PFSK-1 (cell line): Measurements from ENCODE around the gene ACADS.

Experiments
- POLR2AphosphoS5 ChIP-seq: IDR thresholded peaks from 2 replicates; pipeline ENCODE4 v1.6.1; 2012; ENCODE audit warnings: low read depth, mild to moderate bottlenecking, control low read depth, low read length, moderate library complexity
- TAF1 ChIP-seq: IDR thresholded peaks from 2 replicates; pipeline ENCODE4 v1.6.1; 2012; ENCODE audit warnings: low read length, control low read depth, borderline replicate concordance; ENCODE audit not compliant: insufficient read depth

DNA sequence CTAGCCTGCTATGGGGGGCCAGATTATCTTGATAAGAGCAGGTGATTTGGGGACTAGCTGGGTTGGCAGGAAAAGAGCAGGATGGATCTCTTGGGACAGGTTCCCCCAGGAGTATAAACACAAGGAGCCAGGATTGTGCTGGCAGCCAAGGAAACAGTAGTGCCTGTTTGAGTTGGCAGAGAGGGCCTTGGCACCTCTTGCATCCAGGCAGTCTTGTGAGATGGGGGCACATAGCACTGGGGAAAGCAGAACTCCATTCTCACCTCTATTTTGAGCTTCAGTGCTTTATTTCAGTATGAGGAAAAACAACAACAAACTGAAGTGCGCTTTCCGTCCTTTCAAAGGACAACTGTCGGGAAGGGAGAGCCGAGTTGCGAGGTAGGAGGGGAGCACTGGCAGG lies 24.7 kb upstream of the ACADS start:
- TF ChIP-seq POLR2AphosphoS5 (no peak), TAF1 (no peak)
